HUES64 (cell line): Measurements from ENCODE around the gene CALR3.

Source experiments
- H3K27ac ChIP-seq: 2 replicates; pipeline ENCODE4 v1.7.0; 2013; ENCODE audit warnings: low read depth, low read length, inconsistent platforms
- H3K27me3 ChIP-seq: 2 replicates; pipeline ENCODE4 v1.6.1; 2013; ENCODE audit warnings: mild to moderate bottlenecking, low read length; ENCODE audit not compliant: insufficient read depth
- H3K36me3 ChIP-seq: 2 replicates; pipeline ENCODE4 v1.6.1; 2013; ENCODE audit warnings: mild to moderate bottlenecking, low read length; ENCODE audit not compliant: insufficient read depth
- H3K4me1 ChIP-seq: 2 replicates; pipeline ENCODE4 v1.6.1; 2013; ENCODE audit warnings: mild to moderate bottlenecking, low read length, moderate library complexity; ENCODE audit not compliant: insufficient read depth
- H3K4me3 ChIP-seq: 2 replicates; pipeline ENCODE4 v1.5.1; 2013; ENCODE audit warnings: mild to moderate bottlenecking, low read length, moderate library complexity
- H3K9ac ChIP-seq: 2 replicates; pipeline ENCODE4 v1.6.1; 2013; ENCODE audit warnings: mild to moderate bottlenecking, low read depth, low read length
- H3K9me3 ChIP-seq: 2 replicates; pipeline ENCODE4 v1.6.1; 2013; ENCODE audit warnings: low read depth, low read length; ENCODE audit not compliant: insufficient read depth
- WGBS: fragments of 150-250, 120-280 bp; methylation state at CpG from one replicate; pipeline ENCODE4 v1.1.7; 2013; ENCODE audit warnings: missing lambda C conversion rate; 5-methylcytosine and 5-hydroxymethylcytosine counted together

Gene CALR3

GRCh38 chr19:16522559-16523377 is 26.8 kb upstream of the CALR3 start:
- WGBS, result 97% methylated on average over 25 of the region's 25 CpGs
- no peaks in the 10 kb centered on the region for H3K9me3 ChIP-seq
- no peak overlapping the region for H3K9ac ChIP-seq
- no peaks in the 10 kb centered on the region for H3K4me1 ChIP-seq
- no peaks in the 10 kb centered on the region for H3K27me3 ChIP-seq
- H3K27ac ChIP-seq, result no peak overlapping the region
- H3K36me3 ChIP-seq, result peaks cover 96% of the 10 kb centered on the region
- H3K4me3 ChIP-seq, result no peak overlapping the region

- H3K4me1 ChIP-seq, result no peaks in the 10 kb centered on the region
- no peak overlapping the region for H3K27ac ChIP-seq
- WGBS, result 96% methylated on average over 10 of the region's 10 CpGs
- H3K9me3 ChIP-seq, result no peaks in the 10 kb centered on the region
- no peak overlapping the region for H3K9ac ChIP-seq
- no peak overlapping the region for H3K4me3 ChIP-seq
- peaks cover 96% of the 10 kb centered on the region for H3K36me3 ChIP-seq
- H3K27me3 ChIP-seq, result no peaks in the 10 kb centered on the region
These were observed 25.8 kb upstream of the CALR3 start for GRCh38 chr19:16521715-16522289.

GRCh38 chr19:16520986-16521624 is 25.1 kb upstream of the CALR3 start:
- Histone ChIP-seq H3K27ac (no peak overlapping the region), H3K36me3 (peaks cover 95% of the 10 kb centered on the region), H3K9me3 (no peaks in the 10 kb centered on the region), H3K4me3 (no peak overlapping the region), H3K9ac (no peak overlapping the region), H3K27me3 (no peaks in the 10 kb centered on the region), H3K4me1 (no peaks in the 10 kb centered on the region)
- 96% methylated on average over 18 of the region's 18 CpGs for WGBS

GRCh38 chr19:16520074-16520973 is 24.4 kb upstream of the CALR3 start:
- H3K36me3 ChIP-seq, result peaks cover 87% of the 10 kb centered on the region

GRCh38 chr19:16519230-16519687 is 23.3 kb upstream of the CALR3 start:
- Histone ChIP-seq H3K9me3 (no peaks in the 10 kb centered on the region), H3K27ac (no peak overlapping the region), H3K36me3 (peaks cover 76% of the 10 kb centered on the region), H3K27me3 (no peaks in the 10 kb centered on the region), H3K4me1 (no peaks in the 10 kb centered on the region), H3K9ac (no peak overlapping the region), H3K4me3 (no peak overlapping the region)
- 96% methylated on average over 24 of the region's 24 CpGs for WGBS

More at GRCh38 chr19:16520074-16520973, 24.4 kb upstream of the CALR3 start:
- no peaks in the 10 kb centered on the region for H3K4me1 ChIP-seq
- H3K9ac ChIP-seq, result no peak overlapping the region
- H3K9me3 ChIP-seq, result no peaks in the 10 kb centered on the region
- H3K27me3 ChIP-seq, result no peaks in the 10 kb centered on the region
- H3K27ac ChIP-seq, result no peak overlapping the region
- H3K4me3 ChIP-seq, result no peak overlapping the region
- WGBS, result 95% methylated on average over 45 of the region's 45 CpGs

GRCh38 chr19:16518483-16519229 is 22.7 kb upstream of the CALR3 start:
- WGBS, result 95% methylated on average over 33 of the region's 33 CpGs
- Histone ChIP-seq H3K36me3 (peaks cover 71% of the 10 kb centered on the region), H3K27ac (no peak overlapping the region)

GRCh38 chr19:16518061-16518460 is 22.1 kb upstream of the CALR3 start:
- Histone ChIP-seq H3K27me3 (no peaks in the 10 kb centered on the region), H3K36me3 (peaks cover 66% of the 10 kb centered on the region), H3K9ac (no peak overlapping the region), H3K27ac (no peak overlapping the region), H3K9me3 (no peaks in the 10 kb centered on the region), H3K4me1 (no peaks in the 10 kb centered on the region), H3K4me3 (no peak overlapping the region)
- WGBS, result 97% methylated on average over 14 of the region's 14 CpGs

More at GRCh38 chr19:16518483-16519229, 22.7 kb upstream of the CALR3 start:
- Histone ChIP-seq H3K27me3 (no peaks in the 10 kb centered on the region), H3K4me1 (no peaks in the 10 kb centered on the region), H3K4me3 (no peak overlapping the region), H3K9me3 (no peaks in the 10 kb centered on the region), H3K9ac (no peak overlapping the region)

GRCh38 chr19:16516923-16517610 is 21.1 kb upstream of the CALR3 start:
- Histone ChIP-seq H3K4me1 (no peaks in the 10 kb centered on the region), H3K36me3 (peaks cover 65% of the 10 kb centered on the region), H3K27me3 (no peaks in the 10 kb centered on the region), H3K9me3 (no peaks in the 10 kb centered on the region), H3K9ac (no peak overlapping the region), H3K4me3 (no peak overlapping the region), H3K27ac (no peak overlapping the region)
- WGBS, result 95% methylated on average over 14 of the region's 14 CpGs

GRCh38 chr19:16516381-16516780 is 20.4 kb upstream of the CALR3 start:
- H3K4me3 ChIP-seq, result no peak overlapping the region
- H3K27me3 ChIP-seq, result no peaks in the 10 kb centered on the region
- peaks cover 62% of the 10 kb centered on the region for H3K36me3 ChIP-seq
- H3K4me1 ChIP-seq, result no peaks in the 10 kb centered on the region
- no peak overlapping the region for H3K9ac ChIP-seq
- H3K27ac ChIP-seq, result no peak overlapping the region
- WGBS, result 94% methylated on average over 14 of the region's 15 CpGs
- H3K9me3 ChIP-seq, result no peaks in the 10 kb centered on the region
